Esophagus squamous epithelium (tissue), 5 donors: ENCODE results near the gene CCDC70. TPM values are rescaled to one million over a fixed set of nuclear protein-coding genes. Genes with fewer than 3 reads are reported as not detected.

Source experiments
- DNase-seq: peaks from one replicate; lab custom pipeline; 2025; lab: John Stamatoyannopoulos, UW
- H3K27ac ChIP-seq, 4 donors: fragments of 200-600 bp; sonication (generic); one replicate each; pipeline ENCODE4 v1.5.1; 2016 to 2019; ENCODE audit warnings: mild to moderate bottlenecking in 1 of 4
- H3K27me3 ChIP-seq, 4 donors: fragments of 200-600 bp; sonication (generic); 1 replicate in 3 of 4; 2 replicates in 1 of 4; pipeline versions ENCODE4 v1.5.1 to v1.6.0; 2017 to 2021; ENCODE audit warnings: antibody characterized with exemption in 1 of 4
- H3K36me3 ChIP-seq, 3 donors: fragments of 200-600 bp; sonication (generic); one replicate each; pipeline ENCODE4 v1.5.1; 2016 to 2019
- H3K4me1 ChIP-seq, 3 donors: fragments of 200-600 bp; sonication (generic); one replicate each; pipeline ENCODE4 v1.5.1; 2017 to 2019
- H3K4me3 ChIP-seq, 4 donors: fragments of 200-600 bp; sonication (generic); 1 replicate in 3 of 4; 2 replicates in 1 of 4; pipeline ENCODE4 v1.5.1; 2016 to 2019; ENCODE audit warnings: mild to moderate bottlenecking in 2 of 4, moderate library complexity in 1 of 4
- H3K9me3 ChIP-seq, 3 donors: fragments of 200-600 bp; sonication (generic); one replicate each; pipeline ENCODE4 v1.5.1; 2016 to 2019
- POLR2A ChIP-seq, 4 donors: fragments of 450-650 bp; IDR thresholded peaks; one replicate each; pipeline ENCODE4 v1.6.1; 2017; ENCODE audit warnings: antibody characterized with exemption in 4 of 4, mild to moderate bottlenecking in 4 of 4, moderate library complexity in 3 of 4
- WGBS, 2 donors: methylation state at CpG; one replicate each; pipeline ENCODE4 v1.1.5; 2018; 5-methylcytosine and 5-hydroxymethylcytosine counted together
- intact Hi-C: fragments of 100-400 bp; cut with DNase I; formaldehyde crosslinking; loops from one replicate; pipeline ENCODE4 v1.15.0; 2022
- total RNA-seq, 4 donors: library from RNA; depleted of rRNA; stranded (reverse); fragments of >200 nt; gene quantifications; one replicate each; pipeline ENCODE4 v1.1.0, GENCODE V29; 2016
- TF ChIP-seq, protein P1 (sequence below), 6 experiments: fragments of 450-650 bp in 4 of 6; fragments of 200-600 bp in 2 of 6; sonication (generic) in 2 of 6; IDR thresholded peaks; one replicate each; pipeline ENCODE4 v1.5.1; 2016 to 2019; ENCODE audit warnings: antibody characterized with exemption in 6 of 6, mild to moderate bottlenecking in 4 of 6, moderate library complexity in 4 of 6
- donor health status: DM: yes; HTN: yes; CAD: no.

CCDC70 gene
- total RNA-seq, 4 donors from 2014 or later: not detected

DNA sequence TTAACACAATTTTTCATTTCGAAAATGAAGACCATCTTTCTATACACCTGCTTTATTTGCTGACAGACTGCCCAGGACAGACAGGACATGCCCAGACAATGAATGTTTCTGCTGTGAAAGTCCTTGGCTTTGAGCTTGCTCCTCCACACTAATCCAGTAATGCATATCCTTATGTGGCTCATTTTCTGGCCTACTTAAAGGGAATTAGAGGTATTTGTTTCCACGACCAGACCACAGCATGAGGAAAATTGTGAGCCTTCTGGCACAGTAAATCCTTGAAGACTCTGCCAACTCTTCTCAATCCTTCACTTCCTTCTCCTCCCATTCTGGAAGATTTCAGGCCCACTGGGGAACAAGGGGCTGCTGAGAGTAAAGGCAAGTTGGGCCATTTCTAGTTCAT is 25.7 kb downstream of the CCDC70 start:
- 33 to 49% methylated on average over 2 of the region's 2 CpGs for WGBS, 2 donors
- no peak for DNase-seq
- no peaks in the 10 kb centered on the region for H3K9me3 ChIP-seq
- H3K27me3 ChIP-seq: peaks cover 0 to 84% (median 0%) of the 10 kb centered on the region in 4 donors
- H3K27ac ChIP-seq: no peak overlapping the region
- no peak for TF ChIP-seq POLR2A (IDR thresholded peaks at IDR 0.05)
- TF ChIP-seq, protein P1, sequence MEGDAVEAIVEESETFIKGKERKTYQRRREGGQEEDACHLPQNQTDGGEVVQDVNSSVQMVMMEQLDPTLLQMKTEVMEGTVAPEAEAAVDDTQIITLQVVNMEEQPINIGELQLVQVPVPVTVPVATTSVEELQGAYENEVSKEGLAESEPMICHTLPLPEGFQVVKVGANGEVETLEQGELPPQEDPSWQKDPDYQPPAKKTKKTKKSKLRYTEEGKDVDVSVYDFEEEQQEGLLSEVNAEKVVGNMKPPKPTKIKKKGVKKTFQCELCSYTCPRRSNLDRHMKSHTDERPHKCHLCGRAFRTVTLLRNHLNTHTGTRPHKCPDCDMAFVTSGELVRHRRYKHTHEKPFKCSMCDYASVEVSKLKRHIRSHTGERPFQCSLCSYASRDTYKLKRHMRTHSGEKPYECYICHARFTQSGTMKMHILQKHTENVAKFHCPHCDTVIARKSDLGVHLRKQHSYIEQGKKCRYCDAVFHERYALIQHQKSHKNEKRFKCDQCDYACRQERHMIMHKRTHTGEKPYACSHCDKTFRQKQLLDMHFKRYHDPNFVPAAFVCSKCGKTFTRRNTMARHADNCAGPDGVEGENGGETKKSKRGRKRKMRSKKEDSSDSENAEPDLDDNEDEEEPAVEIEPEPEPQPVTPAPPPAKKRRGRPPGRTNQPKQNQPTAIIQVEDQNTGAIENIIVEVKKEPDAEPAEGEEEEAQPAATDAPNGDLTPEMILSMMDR (IDR thresholded peaks at IDR 0.05): no peak
- no peaks in the 10 kb centered on the region for H3K36me3 ChIP-seq
- H3K4me1 ChIP-seq: peaks cover 0 to 7% (median 0%) of the 10 kb centered on the region in 3 donors
- intact Hi-C loops: no loop called here
- H3K4me3 ChIP-seq: no peak overlapping the region

DNA sequence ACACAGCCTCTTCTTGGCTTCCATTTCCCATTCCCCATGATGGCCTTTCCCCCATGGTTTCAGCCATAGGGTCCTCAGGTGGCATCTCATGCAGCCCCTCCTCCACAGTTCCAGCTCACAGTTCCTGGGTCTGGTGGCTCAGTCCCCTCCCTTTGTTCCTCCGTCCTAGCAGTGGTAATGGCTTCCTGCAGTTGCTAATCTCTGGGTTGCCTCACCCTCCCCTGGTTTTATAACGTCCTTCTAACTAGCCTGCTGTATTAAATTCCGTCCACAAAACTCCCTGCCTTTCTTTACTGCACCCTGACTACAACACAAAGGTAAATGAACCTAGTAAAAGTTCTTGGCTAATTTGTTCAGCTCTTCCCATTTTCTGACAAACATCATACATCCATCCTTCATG is 30.9 kb downstream of the CCDC70 start:
- no peak for DNase-seq
- H3K4me1 ChIP-seq: peaks cover 0 to 4% (median 0%) of the 10 kb centered on the region in 3 donors
- no peaks in the 10 kb centered on the region for H3K36me3 ChIP-seq
- peaks cover 0 to 81% (median 0%) of the 10 kb centered on the region in 4 donors for H3K27me3 ChIP-seq
- H3K4me3 ChIP-seq: no peak overlapping the region
- no peak for TF ChIP-seq POLR2A (IDR thresholded peaks at IDR 0.05)
- TF ChIP-seq, protein P1 (IDR thresholded peaks at IDR 0.05): no peak
- no peak overlapping the region for H3K27ac ChIP-seq
- intact Hi-C loops: loop anchor here (10.0 kb wide), 1 partner anchor 232 kb away; the partner anchor contains the start of gene NEK5
- WGBS, 2 donors: 59 to 77% methylated on average over 3 of the region's 3 CpGs
- no peaks in the 10 kb centered on the region for H3K9me3 ChIP-seq

DNA sequence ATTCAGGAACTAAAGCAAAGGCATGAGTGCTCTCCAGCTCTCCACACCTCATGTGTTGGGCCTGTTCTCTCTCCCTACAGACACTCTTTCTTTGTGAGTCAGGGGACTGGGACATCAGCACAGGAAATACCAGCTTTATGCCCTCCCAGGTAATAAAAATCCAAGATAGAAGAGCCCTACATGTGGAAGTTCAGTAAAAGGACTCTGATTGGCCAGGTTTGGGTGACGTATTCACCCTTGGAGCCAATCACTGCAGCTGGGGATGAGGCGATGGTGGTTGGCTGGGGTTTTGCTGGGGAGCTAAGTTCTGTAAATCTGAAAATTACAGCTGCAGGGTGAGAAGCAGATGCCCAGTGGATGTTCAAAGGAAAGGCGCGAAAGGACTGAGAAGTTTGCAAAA is 32.5 kb downstream of the CCDC70 start:
- DNase-seq: no peak
- no peaks in the 10 kb centered on the region for H3K36me3 ChIP-seq
- no peaks in the 10 kb centered on the region for H3K4me1 ChIP-seq
- peaks cover 0 to 75% (median 0%) of the 10 kb centered on the region in 4 donors for H3K27me3 ChIP-seq
- no peak overlapping the region for H3K4me3 ChIP-seq
- TF ChIP-seq POLR2A (IDR thresholded peaks at IDR 0.05): no peak
- TF ChIP-seq, protein P1 (IDR thresholded peaks at IDR 0.05): no peak
- no peak overlapping the region for H3K27ac ChIP-seq
- WGBS, 2 donors: 89 to 100% methylated on average over 4 of the region's 4 CpGs
- no peaks in the 10 kb centered on the region for H3K9me3 ChIP-seq
- intact Hi-C loops: loop anchor here (10.0 kb wide), 1 partner anchor 231 kb away; the partner anchor contains the start of gene NEK5

DNA sequence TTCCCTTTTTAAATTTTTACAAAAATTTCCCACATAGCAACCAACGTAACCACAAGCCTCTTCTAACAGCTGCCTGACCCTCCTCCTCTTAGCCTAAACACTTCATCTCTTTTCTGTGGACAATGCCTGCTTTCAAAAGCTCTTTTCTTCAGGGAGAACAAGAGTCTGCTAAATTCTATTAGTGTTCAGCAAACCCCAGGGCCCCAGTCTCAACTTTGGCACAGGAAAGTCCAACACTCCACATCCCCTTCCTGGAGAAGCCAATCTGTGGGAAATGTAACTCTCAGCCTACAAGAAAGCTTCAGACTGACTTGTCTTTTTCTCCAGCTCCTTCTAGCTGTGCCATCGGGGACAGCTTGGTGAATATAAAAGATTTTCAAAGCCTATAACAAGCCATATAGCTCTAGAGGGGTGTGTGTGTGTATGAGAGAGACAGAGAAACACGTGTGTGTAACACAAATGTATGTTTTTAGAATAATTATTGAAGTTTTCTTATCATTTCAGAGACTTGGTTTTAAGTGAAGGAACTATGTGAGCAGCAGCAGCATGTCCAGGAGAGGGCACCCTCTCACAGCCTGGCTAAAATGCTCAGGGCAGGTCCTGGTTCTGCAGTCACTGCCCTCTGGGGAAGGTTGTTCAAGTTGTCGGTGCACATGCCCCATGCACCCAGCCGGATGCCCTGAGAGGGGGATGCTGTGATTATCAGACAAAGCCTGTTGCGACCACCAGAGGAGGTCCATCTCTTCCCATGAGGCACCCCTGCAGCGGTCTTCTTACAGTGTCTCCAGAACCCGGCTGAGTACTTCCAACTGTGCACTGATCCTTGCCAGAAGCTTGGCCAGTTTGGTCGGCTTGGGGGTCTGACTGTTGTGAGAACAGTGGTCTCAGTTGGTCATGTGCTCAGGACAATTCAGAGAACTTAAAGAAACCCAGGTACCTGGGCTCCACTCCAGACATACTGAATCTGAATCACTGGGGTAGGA is 34.4 kb downstream of the CCDC70 start:
- H3K4me1 ChIP-seq: no peaks in the 10 kb centered on the region
- no peaks in the 10 kb centered on the region for H3K9me3 ChIP-seq
- 29 to 33% methylated on average over 7 to 9 of the region's 9 CpGs for WGBS, 2 donors
- intact Hi-C loops: loop anchor here (10.0 kb wide), 1 partner anchor 229 kb away; the partner anchor contains the start of gene NEK5
- H3K27me3 ChIP-seq: peaks cover 0 to 55% (median 0%) of the 10 kb centered on the region in 4 donors
- no peak overlapping the region for H3K27ac ChIP-seq
- no peaks in the 10 kb centered on the region for H3K36me3 ChIP-seq
- H3K4me3 ChIP-seq: no peak overlapping the region
- DNase-seq: no peak
- no peak for TF ChIP-seq POLR2A (IDR thresholded peaks at IDR 0.05)
- TF ChIP-seq, protein P1 (IDR thresholded peaks at IDR 0.05): peak in 5 of 6 experiments; percentile 35 to 67 (median 48)

DNA sequence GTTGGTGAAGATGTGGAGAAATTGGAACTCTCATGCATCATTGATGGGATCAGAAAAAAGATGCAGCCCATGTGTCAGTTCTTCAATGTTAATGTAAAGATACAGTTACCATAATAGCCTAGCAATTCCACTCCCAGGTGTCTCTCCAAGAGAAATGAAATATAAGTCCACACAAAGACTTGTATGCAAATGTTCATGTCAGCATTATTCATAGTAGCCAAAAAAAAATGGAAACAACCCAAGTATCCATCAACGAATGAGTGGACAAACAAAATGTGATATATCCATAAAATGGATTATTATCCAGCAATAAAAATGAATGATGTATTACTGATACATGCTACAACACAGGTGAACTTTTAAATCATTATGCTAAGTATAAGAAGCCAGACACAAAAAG is 38.7 kb downstream of the CCDC70 start:
- TF ChIP-seq POLR2A (IDR thresholded peaks at IDR 0.05): no peak
- TF ChIP-seq, protein P1 (IDR thresholded peaks at IDR 0.05): no peak
- H3K27ac ChIP-seq: no peak overlapping the region
- H3K27me3 ChIP-seq: peaks cover 0 to 19% (median 0%) of the 10 kb centered on the region in 4 donors
- H3K4me1 ChIP-seq: no peaks in the 10 kb centered on the region
- no peak for DNase-seq
- WGBS, 2 donors: 73 to 77% methylated on average over 1 of the region's 1 CpG
- no peaks in the 10 kb centered on the region for H3K36me3 ChIP-seq
- intact Hi-C loops: no loop called here
- H3K4me3 ChIP-seq: no peak overlapping the region
- no peaks in the 10 kb centered on the region for H3K9me3 ChIP-seq
